Upper lobe of left lung (tissue), 4 donors: ENCODE data around the gene ARHGAP42.

Experiments used
- CTCF ChIP-seq, 6 experiments: fragments of 450-650 bp in 4 of 6; fragments of 200-600 bp in 2 of 6; sonication (generic) in 2 of 6; IDR thresholded peaks; one replicate each; pipeline ENCODE4 v1.5.1; 2016 to 2019; ENCODE audit warnings: antibody characterized with exemption in 6 of 6
- EP300 ChIP-seq, 4 donors: sonication (generic); formaldehyde crosslinking; IDR thresholded peaks; one replicate each; pipeline ENCODE4 v1.5.1; 2017; ENCODE audit warnings: antibody characterized with exemption in 4 of 4, control low read depth in 2 of 4
- POLR2A ChIP-seq, 4 donors: fragments of 450-650 bp; IDR thresholded peaks; one replicate each; pipeline ENCODE4 v1.5.1; 2016 to 2017; ENCODE audit warnings: antibody characterized with exemption in 4 of 4, mild to moderate bottlenecking in 2 of 4
- POLR2AphosphoS5 ChIP-seq, 2 donors: sonication (generic); formaldehyde crosslinking; IDR thresholded peaks; one replicate each; pipeline ENCODE4 v1.5.1; 2017; ENCODE audit warnings: antibody characterized with exemption in 2 of 2

GRCh38 chr11:100793525-100793924 is 106.4 kb downstream of the ARHGAP42 start:
- TF ChIP-seq CTCF (IDR thresholded peaks at IDR 0.05) (no peak), EP300 (IDR thresholded peaks at IDR 0.05) (no peak), POLR2AphosphoS5 (IDR thresholded peaks at IDR 0.05) (no peak), POLR2A (IDR thresholded peaks at IDR 0.05) (no peak)
